Measurements from ENCODE around the gene PLB1.

DNA sequence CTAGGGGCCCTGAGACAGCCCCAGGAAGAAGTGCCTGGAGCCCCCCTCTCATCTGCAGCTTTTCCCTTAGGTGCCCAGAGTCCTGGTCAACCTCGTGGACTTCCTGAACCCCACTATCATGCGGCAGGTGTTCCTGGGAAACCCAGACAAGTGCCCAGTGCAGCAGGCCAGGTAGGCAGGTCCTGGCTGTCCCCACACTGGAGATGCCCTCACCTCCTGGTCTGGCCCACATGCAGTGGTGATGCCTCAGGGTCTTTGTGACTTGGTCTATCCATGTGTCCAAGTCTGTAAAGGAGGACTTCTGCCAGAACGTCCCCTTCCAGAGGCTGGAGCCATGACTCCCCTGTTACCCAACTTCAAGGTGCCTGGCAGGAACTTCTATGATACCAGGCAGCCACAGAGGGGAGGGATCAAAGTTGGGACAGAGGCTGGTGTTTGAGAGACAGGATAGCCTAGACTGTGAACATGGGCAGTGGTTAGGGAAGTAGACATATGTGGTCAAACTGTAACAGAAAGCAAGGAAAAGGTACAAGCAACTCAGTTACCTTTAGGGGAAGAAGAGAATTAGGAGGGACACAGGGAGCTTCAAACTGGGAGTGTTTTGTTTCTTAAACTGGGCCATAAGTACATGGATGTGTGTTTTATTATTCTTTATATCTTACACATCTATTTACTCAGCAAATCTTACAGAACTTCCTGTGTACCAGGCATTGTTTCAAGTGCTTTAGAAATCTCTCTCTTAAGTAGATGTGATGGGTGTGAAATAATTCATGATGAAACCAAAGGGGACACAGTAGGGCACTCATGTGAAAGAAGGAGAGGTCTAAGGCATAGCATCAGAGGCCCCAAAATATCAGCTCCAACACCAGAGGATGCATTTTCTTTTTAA, 107.1 kb downstream of the PLB1 start:
- TF ChIP-seq EZH2 (IDR thresholded peaks at IDR 0.05; ENCODE audit: insufficient read depth, poor library complexity, severe bottlenecking) (no peak), EZH2phosphoT487 (IDR thresholded peaks at IDR 0.05; ENCODE audit: insufficient read depth, low read depth) (no peak)
